Activated gamma-delta T cell treated with anti-CD3 and anti-CD28 coated beads, Interleukin-2, amount 50 U/mL, for 16 hours (primary cell): ENCODE data around the gene ABR.
"Not testable (repeated sequence)": the region's sequence is repeated elsewhere in the genome, so short reads cannot be mapped to it uniquely, and the experiment has no call there.

ENCODE experiments used
- DNase-seq: peaks from one replicate; pipeline ENCODE4 v3.0.0-alpha.2; 2020; ENCODE audit warnings: low read depth

Gene ABR

DNA sequence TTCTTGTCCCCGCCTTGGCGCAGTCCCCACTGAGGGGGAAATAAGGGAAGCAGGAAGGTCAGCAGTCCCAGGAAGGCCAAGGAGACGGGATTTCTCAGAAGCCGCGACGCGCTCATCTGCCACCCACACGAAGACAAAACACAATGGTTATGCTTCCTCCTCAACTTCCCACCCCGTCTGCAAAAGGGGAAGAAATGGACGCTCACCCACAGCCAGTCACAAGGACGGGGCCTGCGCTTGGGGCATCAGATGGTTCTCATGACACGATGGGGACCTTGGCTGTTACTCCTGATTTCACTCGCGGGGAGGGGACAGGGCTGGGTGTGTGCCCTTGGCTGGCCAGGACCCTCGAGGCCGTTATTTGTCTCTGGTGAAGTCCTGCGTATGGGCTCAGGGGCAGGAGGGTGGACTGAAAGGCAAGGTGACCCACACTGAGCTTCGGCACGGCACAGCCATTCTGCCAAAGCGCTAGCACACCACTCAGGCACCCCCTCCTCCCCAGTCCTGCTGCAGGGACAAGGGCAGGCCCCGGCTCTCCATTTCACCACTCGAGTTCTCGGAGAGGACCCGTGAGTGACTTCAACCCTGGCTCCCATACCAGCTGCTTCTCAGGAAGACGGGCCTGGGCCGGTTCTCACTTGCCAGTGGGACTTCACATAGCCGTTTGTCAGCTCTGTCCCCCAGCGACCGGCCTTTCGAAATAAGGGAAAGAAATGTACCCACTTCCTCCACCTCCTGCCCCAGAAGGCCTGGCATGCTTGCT lies 84.5 kb downstream of the ABR start:
- DNase-seq: no peak

- DNase-seq: no peak
These were observed 85.2 kb downstream of the ABR start for GRCh38 chr17:1094591-1094990.

- DNase-seq: no peak
These were observed 87.9 kb downstream of the ABR start for GRCh38 chr17:1091900-1092299.

GRCh38 chr17:1091190-1091534 lies 88.6 kb downstream of the ABR start:
- DNase-seq: no peak

DNA sequence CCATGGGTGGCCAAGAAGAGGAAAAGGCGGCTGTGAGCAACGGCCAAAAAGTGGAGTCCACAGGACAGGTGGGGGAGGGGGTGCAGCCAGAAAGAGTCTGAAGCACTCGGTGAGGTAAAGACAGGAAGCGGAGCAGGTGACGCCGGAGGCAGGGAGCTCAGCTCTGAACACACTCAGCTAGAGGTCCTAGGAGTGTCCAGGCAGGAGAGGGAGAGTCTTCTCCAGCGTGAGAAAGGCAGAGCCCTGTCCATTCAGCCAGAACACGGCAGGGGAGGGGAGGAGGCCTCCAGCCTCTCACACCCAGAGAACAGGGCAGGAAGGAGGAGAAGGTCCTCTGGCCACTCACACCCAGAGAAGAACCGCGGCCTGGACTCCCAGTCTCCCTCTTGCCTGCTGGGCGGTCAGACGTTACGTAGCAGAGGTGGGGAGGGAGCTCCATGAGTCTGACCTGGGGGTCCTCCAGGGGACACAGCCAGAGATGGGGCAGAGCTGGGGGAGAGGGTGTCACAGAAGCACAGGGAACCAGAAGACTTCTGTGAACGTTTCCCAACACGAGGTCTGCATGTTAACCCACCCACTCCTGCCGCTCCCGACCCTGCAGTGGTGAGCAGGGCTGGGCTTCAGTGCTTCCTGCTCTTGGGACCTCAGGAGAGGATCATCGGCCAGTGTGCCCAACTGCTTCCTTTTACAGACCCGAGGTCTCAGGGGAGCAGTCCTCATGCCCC lies 89.2 kb downstream of the ABR start:
- no peak for DNase-seq

DNA sequence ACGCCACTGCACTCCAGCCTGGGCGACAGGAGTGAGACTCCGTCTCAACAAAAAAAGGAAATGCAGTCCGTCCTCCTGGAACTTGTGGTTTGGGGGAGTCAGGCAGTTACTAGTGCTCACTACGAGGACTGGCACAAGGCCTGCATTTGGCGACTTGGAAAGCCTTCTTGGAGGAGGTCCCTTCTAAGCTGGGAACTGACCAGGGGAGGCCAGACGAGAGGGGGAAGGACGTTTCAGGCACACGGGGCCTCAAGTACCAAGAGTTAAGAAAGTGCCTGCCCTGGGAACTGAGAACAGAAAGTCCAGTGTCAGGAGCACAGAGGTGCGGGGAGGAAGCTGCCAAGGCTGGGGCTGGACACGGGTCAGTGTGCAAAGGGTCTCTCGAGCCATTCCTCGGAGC lies 89.9 kb downstream of the ABR start:
- no peak for DNase-seq

- no peak for DNase-seq
These were observed 92.2 kb downstream of the ABR start for GRCh38 chr17:1087381-1088241.

DNA sequence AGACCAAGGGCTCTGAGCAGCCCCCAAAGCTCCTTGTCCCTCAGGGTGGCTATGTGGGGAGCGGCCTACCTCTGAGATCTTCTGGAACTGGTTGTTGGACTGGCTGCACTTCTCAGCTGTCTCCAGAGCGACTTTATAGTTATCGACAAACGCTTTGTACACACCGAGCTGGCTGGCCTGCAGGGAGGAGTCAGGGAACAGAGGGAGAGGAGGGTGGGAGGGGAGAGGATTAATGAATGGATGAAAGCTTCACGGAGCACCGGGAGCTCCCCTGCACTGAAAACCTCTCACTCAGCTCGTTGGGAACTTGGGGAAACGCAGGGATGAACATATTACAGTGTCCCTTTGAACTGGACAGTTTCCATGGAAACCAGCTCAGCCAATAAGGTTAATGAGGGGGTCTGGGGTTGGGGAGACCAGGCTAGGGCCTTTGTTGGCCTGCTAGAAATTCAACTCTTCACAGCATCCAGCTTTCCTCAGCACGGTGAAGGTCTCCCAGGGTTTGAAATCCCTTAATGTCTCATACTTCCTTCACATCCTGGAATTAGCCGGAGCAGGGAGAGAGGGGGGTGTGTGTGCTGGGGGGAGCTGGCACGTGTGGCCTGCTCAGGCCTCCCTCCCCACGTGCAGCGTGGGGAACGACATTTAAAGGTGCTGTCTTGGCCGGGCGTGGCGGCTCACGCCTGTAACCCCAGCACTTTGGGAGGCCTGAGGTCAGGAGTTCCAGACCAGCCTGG lies 96.2 kb downstream of the ABR start:
- no peak for DNase-seq

DNA sequence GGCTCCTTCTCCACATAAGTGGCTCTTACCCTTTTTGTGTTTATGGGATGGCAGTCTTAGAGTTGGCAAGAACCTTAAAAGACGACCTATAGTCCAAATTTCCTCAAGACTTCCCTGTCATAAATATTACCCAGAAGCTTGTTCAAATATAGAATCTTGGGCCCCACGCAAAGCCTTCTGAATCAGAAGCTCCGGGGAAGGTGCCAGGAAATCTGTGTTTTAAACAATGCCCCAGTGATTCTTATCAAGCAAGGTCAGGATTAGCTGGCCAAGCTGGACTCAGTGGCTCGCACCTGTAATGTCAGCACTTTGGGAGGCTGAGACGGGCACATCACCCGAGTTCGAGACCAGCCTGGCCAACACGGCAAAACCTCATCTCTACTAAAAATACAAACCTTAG lies 97.2 kb downstream of the ABR start:
- DNase-seq: no peak

- no peak for DNase-seq
These were observed 100.8 kb downstream of the ABR start for GRCh38 chr17:1078831-1079561.

GRCh38 chr17:1077986-1078711 lies 101.6 kb downstream of the ABR start:
- no peak for DNase-seq

DNA sequence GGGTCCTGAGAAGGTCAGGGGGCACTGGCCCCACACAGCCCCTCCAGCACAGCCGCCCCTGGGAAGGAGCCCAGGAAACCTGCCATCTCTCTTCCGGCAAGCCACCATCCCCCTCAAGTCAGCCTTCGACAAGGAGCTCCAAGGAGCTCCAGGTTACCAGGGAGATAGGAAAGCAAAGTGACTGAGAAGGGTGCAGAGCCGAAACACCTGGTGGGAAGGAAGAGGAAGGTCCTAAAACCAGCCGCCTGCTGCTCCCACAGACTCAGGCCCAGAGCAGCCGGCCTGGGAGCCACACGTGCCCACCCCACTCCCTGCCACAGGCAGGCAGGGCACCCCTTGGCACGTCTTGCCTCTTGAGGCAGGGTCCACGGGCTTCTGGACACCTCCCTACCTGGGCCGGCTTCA lies 102.2 kb downstream of the ABR start:
- DNase-seq: no peak

GRCh38 chr17:1076982-1077302 lies 102.8 kb downstream of the ABR start:
- DNase-seq: no peak

GRCh38 chr17:1076299-1076981 lies 103.3 kb downstream of the ABR start:
- no peak for DNase-seq

- DNase-seq: no peak
These were observed 104.7 kb downstream of the ABR start for GRCh38 chr17:1074886-1075605.

DNA sequence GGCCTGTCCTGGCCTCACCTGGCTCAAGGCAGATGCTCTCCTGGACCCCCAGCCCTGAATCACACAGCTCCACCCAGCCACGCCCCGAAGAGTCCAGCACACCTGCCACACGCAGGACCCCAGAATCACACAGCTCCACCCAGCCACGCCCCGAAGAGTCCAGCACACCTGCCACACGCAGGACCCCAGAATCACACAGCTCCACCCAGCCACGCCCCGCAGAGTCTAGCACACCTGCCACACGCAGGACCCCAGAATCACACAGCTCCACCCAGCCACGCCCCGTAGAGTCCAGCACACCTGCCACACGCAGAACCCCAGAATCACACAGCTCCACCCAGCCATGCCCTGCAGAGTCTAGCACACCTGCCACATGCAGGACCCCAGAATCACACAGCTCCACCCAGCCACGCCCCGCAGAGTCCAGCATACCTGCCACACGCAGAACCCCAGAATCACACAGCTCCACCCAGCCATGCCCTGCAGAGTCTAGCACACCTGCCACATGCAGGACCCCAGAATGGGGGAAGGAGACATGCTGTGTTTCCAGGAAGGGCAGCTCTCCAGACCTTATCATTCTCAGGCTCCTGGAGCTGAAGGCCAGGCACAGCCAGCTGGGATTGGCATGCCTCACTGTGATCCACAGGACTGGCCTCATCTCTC lies 105.7 kb downstream of the ABR start:
- not testable (repeated sequence) for DNase-seq

GRCh38 chr17:1073241-1073962 lies 106.4 kb downstream of the ABR start:
- no peak for DNase-seq

DNA sequence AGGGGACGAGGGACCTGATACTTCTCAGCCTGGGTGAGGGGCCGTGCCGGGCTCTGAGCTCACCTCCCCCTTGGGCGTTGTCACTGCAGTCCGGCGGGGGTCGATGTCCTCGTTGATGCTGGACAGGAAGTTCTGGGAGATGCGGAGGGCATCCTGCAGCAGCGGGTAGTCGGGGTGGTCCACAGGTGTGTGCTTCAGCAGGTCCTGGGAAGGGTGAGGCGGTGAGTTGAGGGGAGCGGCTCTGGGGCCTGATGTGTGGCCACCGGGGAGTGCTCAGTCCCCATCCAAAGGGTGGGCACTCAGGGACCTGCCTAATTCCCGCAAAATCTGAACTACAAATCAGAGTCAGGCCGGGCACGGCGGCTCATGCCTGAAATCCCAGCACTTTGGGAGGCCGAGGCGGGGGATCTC lies 107.2 kb downstream of the ABR start:
- DNase-seq: no peak
